Endodermal cell (in vitro differentiated cells): Measurements from ENCODE around the gene OAT. TPM values are rescaled to one million over a fixed set of nuclear protein-coding genes. Genes with fewer than 3 reads are reported as not detected.

Experiments
- DNase-seq: peaks from one replicate; pipeline ENCODE4 v3.0.0-alpha.2; 2017
- H3K27ac ChIP-seq: 2 replicates; pipeline ENCODE4 v1.5.1; 2013; ENCODE audit warnings: mild to moderate bottlenecking, low read depth, low read length, moderate library complexity
- H3K27me3 ChIP-seq: 2 replicates; pipeline ENCODE4 v1.6.1; 2013; ENCODE audit warnings: mild to moderate bottlenecking, low read length, moderate library complexity; ENCODE audit not compliant: insufficient read depth, control insufficient read depth, poor library complexity, severe bottlenecking
- H3K36me3 ChIP-seq: 2 replicates; pipeline ENCODE4 v1.7.0; 2013; ENCODE audit warnings: mild to moderate bottlenecking, low read length, moderate library complexity; ENCODE audit not compliant: control insufficient read depth, insufficient read depth
- H3K4me1 ChIP-seq: one replicate; pipeline ENCODE4 v1.7.0; 2013; ENCODE audit warnings: low read length; ENCODE audit not compliant: control insufficient read depth, insufficient read depth
- H3K4me3 ChIP-seq: 2 replicates; pipeline ENCODE4 v1.5.1; 2013; ENCODE audit warnings: mild to moderate bottlenecking, low read length, moderate library complexity
- H3K9ac ChIP-seq: 2 replicates; pipeline ENCODE4 v1.6.1; 2013; ENCODE audit warnings: mild to moderate bottlenecking, low read length, moderate library complexity; ENCODE audit not compliant: poor library complexity, severe bottlenecking; ENCODE audit errors: extremely low read depth
- H3K9me3 ChIP-seq: 2 replicates; pipeline ENCODE4 v1.6.1; 2013; ENCODE audit warnings: mild to moderate bottlenecking, low read length, moderate library complexity; ENCODE audit not compliant: control insufficient read depth
- H3K27ac Mint-ChIP-seq: 2 replicates; pipeline ENCODE4 v1.8.0; 2020; ENCODE audit warnings: mixed read lengths
- H3K27me3 Mint-ChIP-seq: 2 replicates; pipeline ENCODE4 v1.8.0; 2021; ENCODE audit warnings: mild to moderate bottlenecking, mixed read lengths; ENCODE audit not compliant: insufficient read depth
- H3K36me3 Mint-ChIP-seq: 2 replicates; pipeline ENCODE4 v1.8.0; 2020; ENCODE audit warnings: low read depth, mixed read lengths
- H3K4me1 Mint-ChIP-seq: 2 replicates; pipeline ENCODE4 v1.8.0; 2020; ENCODE audit warnings: mixed read lengths
- H3K4me3 Mint-ChIP-seq: 2 replicates; pipeline ENCODE4 v1.8.0; 2020; ENCODE audit warnings: mild to moderate bottlenecking, moderate library complexity, mixed read lengths
- H3K9me3 Mint-ChIP-seq: 2 replicates; pipeline ENCODE4 v1.8.0; 2020; ENCODE audit warnings: mild to moderate bottlenecking, mixed read lengths
- WGBS, 2 experiments: methylation state at CpG; one replicate each; pipeline versions ENCODE4 v1.1.5 to v1.1.7; 2013; ENCODE audit warnings: missing lambda C conversion rate in 2 of 2, mixed read lengths in 1 of 2; ENCODE audit not compliant: insufficient coverage in 1 of 2, insufficient read length in 1 of 2; 5-methylcytosine and 5-hydroxymethylcytosine counted together
- total RNA-seq, 2 donors: library from RNA; stranded (reverse); fragmentation: NEBNext Ultra II Directional in 1 of 2; extraction: Animal tissue kit (Norgen Biotek cat#: 25700) in 1 of 2; gene quantifications; 2 replicates in 1 of 2; 3 replicates in 1 of 2; pipeline ENCODE4 v1.2.1, GENCODE V29; 2021
- TF ChIP-seq, protein P1 (sequence below): fragments of 200-600 bp; sonication (generic); conservative IDR thresholded peaks from 2 replicates; pipeline ENCODE4 v1.5.0; 2021; ENCODE audit warnings: antibody characterized with exemption, mild to moderate bottlenecking

The OAT gene
- total RNA-seq, 2 donors from 2014 or later, result 58.6 to 71.6 TPM

DNA sequence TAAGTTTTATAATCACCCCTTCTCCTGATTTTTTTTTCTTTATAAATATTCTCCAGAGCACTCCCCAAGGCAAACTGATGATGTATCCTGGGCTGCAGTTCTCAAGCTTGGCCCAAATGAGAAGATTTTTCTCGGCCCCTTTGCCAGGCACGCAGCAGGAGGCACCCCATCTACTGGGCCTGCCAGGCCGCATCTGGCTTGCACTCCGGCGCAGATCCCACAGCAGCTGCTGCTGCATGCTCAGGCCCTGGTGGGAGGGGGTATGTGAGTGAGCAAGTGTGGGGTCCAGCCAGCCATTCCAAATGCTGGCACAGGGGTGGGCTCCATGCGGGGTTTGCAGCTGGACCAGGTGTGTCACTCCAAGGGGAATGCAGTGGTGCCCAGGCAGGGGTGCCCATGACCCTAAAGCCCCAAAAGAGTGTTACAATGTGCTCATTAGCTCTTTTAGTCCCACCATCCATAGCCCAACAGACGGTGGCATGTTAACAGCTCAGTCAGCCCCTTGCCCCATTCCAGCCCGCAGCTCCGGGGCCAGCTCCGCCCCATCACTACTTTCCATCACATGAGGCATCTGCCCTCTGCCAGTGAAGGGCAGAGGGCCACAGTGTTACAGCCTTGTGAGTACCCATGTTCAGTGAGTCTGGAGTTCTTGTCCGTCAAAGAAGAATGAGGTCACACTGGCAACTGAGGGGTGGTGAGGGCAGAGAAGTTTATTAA, 25.9 kb downstream of the OAT start:
- no peak overlapping the region for H3K4me3 ChIP-seq
- H3K4me1 ChIP-seq, result no peaks in the 10 kb centered on the region
- H3K36me3 ChIP-seq, result peaks cover 11% of the 10 kb centered on the region
- no peak overlapping the region for H3K9ac ChIP-seq
- TF ChIP-seq, protein P1, sequence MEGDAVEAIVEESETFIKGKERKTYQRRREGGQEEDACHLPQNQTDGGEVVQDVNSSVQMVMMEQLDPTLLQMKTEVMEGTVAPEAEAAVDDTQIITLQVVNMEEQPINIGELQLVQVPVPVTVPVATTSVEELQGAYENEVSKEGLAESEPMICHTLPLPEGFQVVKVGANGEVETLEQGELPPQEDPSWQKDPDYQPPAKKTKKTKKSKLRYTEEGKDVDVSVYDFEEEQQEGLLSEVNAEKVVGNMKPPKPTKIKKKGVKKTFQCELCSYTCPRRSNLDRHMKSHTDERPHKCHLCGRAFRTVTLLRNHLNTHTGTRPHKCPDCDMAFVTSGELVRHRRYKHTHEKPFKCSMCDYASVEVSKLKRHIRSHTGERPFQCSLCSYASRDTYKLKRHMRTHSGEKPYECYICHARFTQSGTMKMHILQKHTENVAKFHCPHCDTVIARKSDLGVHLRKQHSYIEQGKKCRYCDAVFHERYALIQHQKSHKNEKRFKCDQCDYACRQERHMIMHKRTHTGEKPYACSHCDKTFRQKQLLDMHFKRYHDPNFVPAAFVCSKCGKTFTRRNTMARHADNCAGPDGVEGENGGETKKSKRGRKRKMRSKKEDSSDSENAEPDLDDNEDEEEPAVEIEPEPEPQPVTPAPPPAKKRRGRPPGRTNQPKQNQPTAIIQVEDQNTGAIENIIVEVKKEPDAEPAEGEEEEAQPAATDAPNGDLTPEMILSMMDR, result no peak
- Mint-ChIP-seq H3K4me1 (peaks cover 11% of the 10 kb centered on the region), H3K36me3 (peaks cover 8% of the 10 kb centered on the region), H3K4me3 (no peak overlapping the region), H3K27ac (no peak overlapping the region), H3K27me3 (peaks cover 8% of the 10 kb centered on the region), H3K9me3 (no peaks in the 10 kb centered on the region)
- 92 to 93% methylated on average over 3 to 11 of the region's 11 CpGs for WGBS, 2 experiments
- H3K27me3 ChIP-seq, result no peaks in the 10 kb centered on the region
- H3K27ac ChIP-seq, result no peak overlapping the region
- peak; percentile 49 for DNase-seq
- H3K9me3 ChIP-seq, result no peaks in the 10 kb centered on the region

DNA sequence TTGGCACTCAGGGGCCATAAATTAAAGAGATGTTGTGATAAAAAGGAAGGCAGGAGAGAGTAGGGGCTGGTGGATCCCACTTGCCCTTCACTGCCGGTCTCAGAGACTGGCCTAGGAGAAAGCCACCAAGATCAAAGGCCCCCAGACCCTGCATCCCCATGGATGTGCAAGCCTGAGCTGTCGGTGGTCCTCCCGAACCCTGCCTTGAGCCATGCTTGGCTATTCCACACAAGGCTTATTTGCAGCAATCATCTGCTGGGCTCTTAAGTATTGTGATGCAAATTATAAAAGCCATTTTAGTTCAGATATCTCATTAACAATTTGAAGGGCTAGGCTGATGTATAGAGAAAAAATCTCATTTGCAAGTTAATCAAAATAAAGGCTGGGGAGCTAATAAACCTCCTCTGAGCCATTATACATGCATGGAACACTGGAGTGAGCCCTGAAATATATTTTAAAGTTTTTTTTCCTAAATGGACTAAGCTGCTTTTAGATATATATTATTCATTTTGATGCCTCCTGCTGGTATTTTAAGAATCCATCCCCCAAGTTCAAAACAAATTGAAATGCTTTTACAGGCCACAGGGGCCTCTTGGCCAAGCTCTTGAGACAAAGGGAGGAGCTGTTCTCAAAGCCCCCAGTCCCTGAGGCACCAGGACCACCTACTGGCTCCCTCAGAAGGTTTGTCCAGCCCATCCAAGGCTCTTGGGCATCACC, 28.1 kb downstream of the OAT start:
- Mint-ChIP-seq H3K4me1 (peaks cover 11% of the 10 kb centered on the region), H3K9me3 (no peaks in the 10 kb centered on the region), H3K36me3 (no peaks in the 10 kb centered on the region), H3K4me3 (no peak overlapping the region), H3K27me3 (peaks cover 14% of the 10 kb centered on the region), H3K27ac (no peak overlapping the region)
- Histone ChIP-seq H3K9ac (no peak overlapping the region), H3K4me1 (no peaks in the 10 kb centered on the region), H3K27me3 (no peaks in the 10 kb centered on the region), H3K36me3 (no peaks in the 10 kb centered on the region), H3K9me3 (no peaks in the 10 kb centered on the region), H3K4me3 (no peak overlapping the region), H3K27ac (no peak overlapping the region)
- DNase-seq, result peak; percentile 31
- WGBS, 2 experiments, result 67 to 83% methylated on average over 3 of the region's 3 CpGs
- TF ChIP-seq, protein P1, result no peak

DNA sequence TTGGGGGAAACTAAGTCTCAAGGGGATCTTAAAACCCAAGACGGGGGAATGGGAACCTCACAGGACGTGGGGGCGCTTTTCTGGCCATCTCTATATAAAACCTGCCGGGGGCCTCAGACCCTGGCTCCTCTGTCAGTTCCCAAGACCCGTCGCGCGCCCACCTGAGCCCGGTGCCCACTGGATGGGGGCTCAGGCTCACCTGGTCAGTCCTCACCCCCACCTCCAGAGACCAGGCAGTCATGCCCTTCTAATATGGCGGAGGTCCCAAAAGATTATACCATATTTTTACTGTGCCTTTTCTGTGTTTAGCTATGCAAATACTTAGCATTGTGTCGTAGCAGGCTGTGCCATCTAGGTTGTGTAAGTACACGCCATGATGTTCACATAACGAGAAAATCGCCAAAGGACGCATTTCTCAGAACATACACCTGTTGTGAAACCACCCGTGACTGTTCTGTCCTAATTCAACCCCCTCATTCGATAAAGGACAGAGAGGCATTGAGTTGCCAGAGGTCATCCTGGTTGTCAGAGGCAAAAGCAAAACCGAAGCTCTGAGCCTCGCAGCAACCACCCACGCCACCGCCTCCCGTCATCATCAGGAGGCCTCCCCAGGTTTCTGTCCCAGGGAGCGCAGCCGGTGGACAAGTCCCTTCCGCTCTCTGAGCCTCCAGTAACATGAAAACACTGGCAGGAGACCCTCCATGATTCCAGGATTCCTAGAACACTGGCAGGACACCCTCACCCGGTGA, 28.9 kb downstream of the OAT start:
- Mint-ChIP-seq H3K4me1 (peaks cover 9% of the 10 kb centered on the region), H3K4me3 (no peak overlapping the region), H3K27ac (no peak overlapping the region), H3K27me3 (peaks cover 14% of the 10 kb centered on the region), H3K9me3 (no peaks in the 10 kb centered on the region), H3K36me3 (no peaks in the 10 kb centered on the region)
- WGBS, 2 experiments, result 89 to 93% methylated on average over 15 to 26 of the region's 26 CpGs
- Histone ChIP-seq H3K9me3 (no peaks in the 10 kb centered on the region), H3K27ac (no peak overlapping the region), H3K4me1 (no peaks in the 10 kb centered on the region), H3K27me3 (no peaks in the 10 kb centered on the region), H3K36me3 (no peaks in the 10 kb centered on the region), H3K4me3 (no peak overlapping the region), H3K9ac (no peak overlapping the region)
- TF ChIP-seq, protein P1, result peak; percentile 1
- peak; percentile 36 for DNase-seq
